HL-60 (cell line): ENCODE data around the gene RAB6C.

Experiments used
- TF ChIP-seq, protein P1 (sequence below): IDR thresholded peaks from one replicate; pipeline ENCODE4 v1.5.1; 2011; ENCODE audit warnings: low read length, control low read depth, inconsistent platforms; ENCODE audit not compliant: insufficient read depth
- TF ChIP-seq, protein P2 (sequence below): IDR thresholded peaks from 2 replicates; pipeline ENCODE4 v1.6.1; 2012; ENCODE audit warnings: low read depth; ENCODE audit not compliant: insufficient replicate concordance

DNA sequence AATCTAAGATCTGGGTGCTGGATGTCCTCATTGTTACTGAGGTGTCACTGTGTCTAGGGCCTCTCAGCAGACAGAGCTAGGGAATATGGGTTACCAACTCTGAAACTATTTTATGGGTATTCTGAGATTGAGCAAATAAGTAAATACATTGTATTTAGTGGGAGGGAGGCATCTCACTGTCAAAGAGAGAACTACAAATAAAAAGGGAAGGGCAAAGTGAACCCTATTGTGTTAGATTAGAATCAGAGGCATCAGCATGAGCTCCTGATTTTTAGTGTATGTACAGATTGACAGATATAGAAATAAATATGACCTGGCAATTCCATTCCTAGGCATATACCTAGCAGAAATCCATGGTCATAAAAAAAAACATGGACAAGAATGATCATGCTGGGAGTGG, 33.9 kb upstream of the RAB6C start:
- TF ChIP-seq, protein P1, sequence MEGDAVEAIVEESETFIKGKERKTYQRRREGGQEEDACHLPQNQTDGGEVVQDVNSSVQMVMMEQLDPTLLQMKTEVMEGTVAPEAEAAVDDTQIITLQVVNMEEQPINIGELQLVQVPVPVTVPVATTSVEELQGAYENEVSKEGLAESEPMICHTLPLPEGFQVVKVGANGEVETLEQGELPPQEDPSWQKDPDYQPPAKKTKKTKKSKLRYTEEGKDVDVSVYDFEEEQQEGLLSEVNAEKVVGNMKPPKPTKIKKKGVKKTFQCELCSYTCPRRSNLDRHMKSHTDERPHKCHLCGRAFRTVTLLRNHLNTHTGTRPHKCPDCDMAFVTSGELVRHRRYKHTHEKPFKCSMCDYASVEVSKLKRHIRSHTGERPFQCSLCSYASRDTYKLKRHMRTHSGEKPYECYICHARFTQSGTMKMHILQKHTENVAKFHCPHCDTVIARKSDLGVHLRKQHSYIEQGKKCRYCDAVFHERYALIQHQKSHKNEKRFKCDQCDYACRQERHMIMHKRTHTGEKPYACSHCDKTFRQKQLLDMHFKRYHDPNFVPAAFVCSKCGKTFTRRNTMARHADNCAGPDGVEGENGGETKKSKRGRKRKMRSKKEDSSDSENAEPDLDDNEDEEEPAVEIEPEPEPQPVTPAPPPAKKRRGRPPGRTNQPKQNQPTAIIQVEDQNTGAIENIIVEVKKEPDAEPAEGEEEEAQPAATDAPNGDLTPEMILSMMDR, result no peak
- TF ChIP-seq, protein P2, sequence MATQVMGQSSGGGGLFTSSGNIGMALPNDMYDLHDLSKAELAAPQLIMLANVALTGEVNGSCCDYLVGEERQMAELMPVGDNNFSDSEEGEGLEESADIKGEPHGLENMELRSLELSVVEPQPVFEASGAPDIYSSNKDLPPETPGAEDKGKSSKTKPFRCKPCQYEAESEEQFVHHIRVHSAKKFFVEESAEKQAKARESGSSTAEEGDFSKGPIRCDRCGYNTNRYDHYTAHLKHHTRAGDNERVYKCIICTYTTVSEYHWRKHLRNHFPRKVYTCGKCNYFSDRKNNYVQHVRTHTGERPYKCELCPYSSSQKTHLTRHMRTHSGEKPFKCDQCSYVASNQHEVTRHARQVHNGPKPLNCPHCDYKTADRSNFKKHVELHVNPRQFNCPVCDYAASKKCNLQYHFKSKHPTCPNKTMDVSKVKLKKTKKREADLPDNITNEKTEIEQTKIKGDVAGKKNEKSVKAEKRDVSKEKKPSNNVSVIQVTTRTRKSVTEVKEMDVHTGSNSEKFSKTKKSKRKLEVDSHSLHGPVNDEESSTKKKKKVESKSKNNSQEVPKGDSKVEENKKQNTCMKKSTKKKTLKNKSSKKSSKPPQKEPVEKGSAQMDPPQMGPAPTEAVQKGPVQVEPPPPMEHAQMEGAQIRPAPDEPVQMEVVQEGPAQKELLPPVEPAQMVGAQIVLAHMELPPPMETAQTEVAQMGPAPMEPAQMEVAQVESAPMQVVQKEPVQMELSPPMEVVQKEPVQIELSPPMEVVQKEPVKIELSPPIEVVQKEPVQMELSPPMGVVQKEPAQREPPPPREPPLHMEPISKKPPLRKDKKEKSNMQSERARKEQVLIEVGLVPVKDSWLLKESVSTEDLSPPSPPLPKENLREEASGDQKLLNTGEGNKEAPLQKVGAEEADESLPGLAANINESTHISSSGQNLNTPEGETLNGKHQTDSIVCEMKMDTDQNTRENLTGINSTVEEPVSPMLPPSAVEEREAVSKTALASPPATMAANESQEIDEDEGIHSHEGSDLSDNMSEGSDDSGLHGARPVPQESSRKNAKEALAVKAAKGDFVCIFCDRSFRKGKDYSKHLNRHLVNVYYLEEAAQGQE, result no peak
